T-helper 1 cell treated with Interleukin-12 subunit alpha and Interleukin-12 subunit beta and Interleukin-4 antibody, amounts not matched to agents 30 μg/mL and 1 μg/mL, for 36 hours (primary cell): ENCODE results near the gene ZNF354B.
A peak's percentile ranks its signal among the peaks of the same experiment; 100 is the strongest.
"Not testable (repeated sequence)": the region's sequence is repeated elsewhere in the genome, so short reads cannot be mapped to it uniquely, and the experiment has no call there.

Source experiments
- H3K27ac Mint-ChIP-seq: one replicate; pipeline ENCODE4 v1.8.0; 2021; ENCODE audit warnings: mild to moderate bottlenecking, mixed read lengths
- H3K27me3 Mint-ChIP-seq: one replicate; pipeline ENCODE4 v1.8.0; 2021; ENCODE audit warnings: low read depth, mixed read lengths
- H3K36me3 Mint-ChIP-seq: one replicate; pipeline ENCODE4 v1.8.0; 2021; ENCODE audit warnings: low read depth, mixed read lengths
- H3K4me1 Mint-ChIP-seq: one replicate; pipeline ENCODE4 v1.8.0; 2021; ENCODE audit warnings: low read depth, mixed read lengths
- H3K4me3 Mint-ChIP-seq: one replicate; pipeline ENCODE4 v1.8.0; 2021; ENCODE audit warnings: mild to moderate bottlenecking, moderate library complexity, mixed read lengths
- H3K9me3 Mint-ChIP-seq: one replicate; pipeline ENCODE4 v1.8.0; 2021; ENCODE audit warnings: mixed read lengths

The ZNF354B gene

DNA sequence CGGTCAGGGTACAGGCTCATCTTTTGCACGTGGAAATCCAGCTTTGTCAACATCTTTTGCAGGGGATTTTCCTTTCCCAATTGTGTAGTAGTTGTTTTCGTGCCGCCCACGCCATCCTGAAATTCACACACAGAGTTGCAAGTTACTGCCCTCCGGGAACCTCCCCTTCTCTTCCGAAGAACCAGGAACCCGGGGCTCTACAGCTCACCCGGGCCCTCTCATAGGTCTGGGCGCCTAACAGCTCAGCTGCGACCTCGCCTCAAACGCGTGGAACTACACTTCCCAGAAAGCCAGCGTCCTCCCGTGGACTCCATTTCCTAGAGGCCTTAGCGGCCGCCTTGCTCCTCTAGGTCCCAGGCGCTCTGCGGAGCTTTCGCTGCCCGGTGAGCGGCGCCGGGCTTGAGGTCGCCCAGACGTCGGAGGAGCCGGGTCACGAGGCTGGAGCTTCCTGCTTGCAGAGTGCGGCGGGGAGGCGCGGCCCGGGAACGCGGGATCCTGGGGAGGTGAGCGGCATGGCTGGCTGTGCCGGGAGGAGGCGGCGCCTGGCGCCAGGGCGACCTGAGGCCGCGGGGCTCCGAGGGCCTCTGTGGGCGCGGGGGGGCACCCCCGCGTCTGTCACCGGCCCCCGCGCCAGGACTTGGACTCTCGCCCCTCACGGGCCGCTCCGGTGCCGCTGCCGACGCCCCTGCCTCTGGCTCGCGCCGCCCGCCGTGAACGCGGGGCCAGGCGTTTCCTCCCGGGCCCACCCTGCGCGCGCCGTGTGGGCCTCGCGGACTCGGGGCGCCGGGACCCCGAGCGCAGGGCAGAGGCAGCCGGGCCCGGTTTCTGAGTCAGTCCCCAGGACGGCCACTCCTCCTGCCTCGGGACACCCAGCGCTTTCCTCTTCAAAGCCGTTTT, at the start of gene ZNF354B:
Gene ZNF354B, plus strand, starts transcription at position 329 of the 897 bp plus-strand sequence. CDS start 1,095 bp downstream, outside the sequence.
- H3K4me3 Mint-ChIP-seq: peak within 1 kb of the TSS; percentile 88
- H3K36me3 Mint-ChIP-seq: peaks cover 25% of the 10 kb centered on the region
- H3K9me3 Mint-ChIP-seq: peaks cover 12% of the 10 kb centered on the region

DNA sequence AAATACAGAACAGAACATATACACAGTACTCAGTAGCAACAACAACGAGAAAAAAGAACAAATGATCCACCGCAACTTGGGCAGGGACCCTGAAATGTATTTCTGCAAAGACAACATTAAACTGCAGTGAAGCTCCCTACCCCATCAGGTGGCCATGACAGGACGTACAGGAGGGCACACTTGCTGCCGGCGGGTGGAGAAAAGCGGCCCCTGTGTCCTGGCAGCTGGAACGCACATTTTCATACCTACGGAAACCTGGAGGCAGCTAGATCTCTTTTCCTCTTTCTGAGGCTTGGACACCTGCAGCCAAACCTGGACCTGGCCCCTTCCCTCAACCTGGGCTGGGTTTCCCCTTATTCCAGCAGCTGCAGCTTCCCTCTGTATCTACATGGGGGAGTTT, 42.2 kb upstream of the ZNF354B start:
- Mint-ChIP-seq H3K27ac (no peak overlapping the region), H3K27me3 (no peaks in the 10 kb centered on the region), H3K4me3 (no peak overlapping the region), H3K4me1 (no peaks in the 10 kb centered on the region), H3K9me3 (peaks cover 23% of the 10 kb centered on the region), H3K36me3 (no peaks in the 10 kb centered on the region)

More for the DNA sequence above, at the start of gene ZNF354B:
- Mint-ChIP-seq H3K4me1 (peaks cover 18% of the 10 kb centered on the region), H3K27me3 (no peaks in the 10 kb centered on the region), H3K27ac (peak within 1 kb of the TSS; percentile 51)

DNA sequence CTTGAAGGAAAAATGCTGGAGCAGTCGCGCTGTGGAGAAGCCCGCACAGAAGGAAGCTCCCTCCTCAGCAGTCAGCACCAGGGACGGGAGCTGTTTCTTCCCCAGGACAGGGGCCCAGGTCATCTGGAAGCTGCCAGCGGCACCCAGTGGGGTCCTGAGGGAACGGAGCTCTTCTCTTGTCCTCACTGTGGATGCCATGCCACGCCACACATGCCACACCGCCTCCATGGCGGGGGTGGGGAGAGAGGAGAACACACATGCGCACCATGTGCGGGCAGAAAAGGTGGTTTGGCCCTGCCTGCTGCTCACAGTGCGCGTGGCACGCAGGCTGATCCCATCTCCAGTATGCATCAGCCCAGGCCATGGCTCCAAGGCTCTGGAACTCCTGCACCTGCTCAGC, 41.7 kb upstream of the ZNF354B start:
- Mint-ChIP-seq H3K4me3 (no peak overlapping the region), H3K4me1 (no peaks in the 10 kb centered on the region), H3K27me3 (no peaks in the 10 kb centered on the region), H3K9me3 (peaks cover 19% of the 10 kb centered on the region), H3K36me3 (no peaks in the 10 kb centered on the region), H3K27ac (no peak overlapping the region)

DNA sequence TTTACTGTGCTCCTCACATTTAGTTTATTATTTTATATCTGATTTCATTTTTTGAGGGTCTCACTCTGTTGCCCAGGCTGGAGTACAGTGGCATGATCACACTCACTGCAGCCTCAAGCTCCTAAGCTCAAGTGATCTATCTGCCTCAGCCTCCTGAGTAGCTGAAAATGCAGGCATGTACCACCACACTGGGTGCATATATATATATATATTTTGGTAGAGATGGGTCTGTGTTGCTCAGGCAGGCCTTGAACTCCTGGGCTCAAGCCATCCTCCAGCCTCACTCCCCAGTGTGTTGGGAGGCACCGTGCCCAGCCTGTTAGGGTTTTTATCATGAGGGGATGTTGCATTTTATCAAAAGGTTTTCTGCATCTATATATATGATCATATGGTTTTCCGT, 39.8 kb upstream of the ZNF354B start:
- peaks cover 15% of the 10 kb centered on the region for H3K9me3 Mint-ChIP-seq

DNA sequence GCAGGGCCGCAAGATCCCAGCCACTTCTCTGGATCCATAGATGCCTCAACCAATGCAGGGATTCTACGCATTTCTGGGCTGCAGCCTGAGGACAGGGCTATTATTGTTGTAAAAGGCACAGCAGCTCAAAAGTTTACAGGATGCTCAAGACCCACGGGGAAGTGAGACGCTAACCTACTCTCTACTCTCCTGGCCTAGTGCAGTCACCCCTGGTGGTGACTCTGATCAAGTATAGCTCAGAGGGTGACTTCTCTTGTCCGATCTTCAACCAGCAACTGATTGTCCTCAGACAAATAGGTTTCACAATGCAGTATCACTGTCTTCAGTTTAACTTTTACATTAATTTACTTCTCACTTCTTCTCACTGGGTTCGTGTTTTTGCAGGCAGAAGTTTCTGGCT, 34.3 kb upstream of the ZNF354B start:
- H3K9me3 Mint-ChIP-seq: peaks cover 13% of the 10 kb centered on the region
- no peaks in the 10 kb centered on the region for H3K4me1 Mint-ChIP-seq
- H3K4me3 Mint-ChIP-seq: no peak overlapping the region
- H3K27ac Mint-ChIP-seq: no peak overlapping the region
- no peaks in the 10 kb centered on the region for H3K36me3 Mint-ChIP-seq
- no peaks in the 10 kb centered on the region for H3K27me3 Mint-ChIP-seq

More for the DNA sequence above, 39.8 kb upstream of the ZNF354B start:
- Mint-ChIP-seq H3K36me3 (no peaks in the 10 kb centered on the region), H3K4me1 (no peaks in the 10 kb centered on the region), H3K4me3 (no peak overlapping the region), H3K27me3 (no peaks in the 10 kb centered on the region), H3K27ac (no peak overlapping the region)

DNA sequence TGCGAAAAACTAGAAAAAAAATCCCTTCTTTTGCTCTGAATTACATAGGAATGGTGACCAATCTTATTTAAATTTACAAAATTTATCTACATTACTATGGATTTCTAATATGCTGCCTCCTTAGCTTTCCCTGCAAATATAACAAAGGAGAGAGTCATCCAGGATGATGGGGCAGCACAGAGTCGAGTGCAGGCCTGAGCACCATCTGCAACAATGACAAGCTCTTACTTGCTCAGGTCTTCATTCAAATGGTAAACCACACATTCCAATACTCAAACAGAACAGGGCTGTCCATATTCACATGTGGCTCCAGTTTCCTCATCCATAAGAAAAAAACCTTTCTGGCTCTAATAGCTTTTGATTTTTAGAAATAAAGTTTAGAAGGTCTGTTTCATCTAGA, 33.5 kb upstream of the ZNF354B start:
- Mint-ChIP-seq H3K4me3 (no peak overlapping the region), H3K36me3 (no peaks in the 10 kb centered on the region), H3K27me3 (no peaks in the 10 kb centered on the region), H3K4me1 (no peaks in the 10 kb centered on the region), H3K9me3 (peaks cover 10% of the 10 kb centered on the region), H3K27ac (no peak overlapping the region)

DNA sequence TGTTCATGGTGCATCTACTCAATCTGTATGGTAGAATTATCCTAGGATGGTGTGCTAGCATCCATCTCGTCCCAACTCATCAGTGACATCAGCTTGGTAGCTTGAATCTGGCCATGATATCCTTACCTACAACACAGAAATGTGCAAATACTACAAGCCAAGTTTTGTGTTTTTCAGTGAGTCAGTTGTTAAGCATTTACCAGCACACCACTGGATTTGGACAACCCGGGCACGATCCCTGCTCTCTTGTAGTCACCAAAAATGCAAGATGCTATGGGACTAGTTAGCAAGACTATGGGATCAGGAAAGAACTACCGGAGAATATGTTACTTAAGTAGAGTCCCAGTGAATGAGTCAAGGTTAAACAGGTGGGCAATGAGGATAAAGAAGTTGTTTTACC, 32.1 kb upstream of the ZNF354B start:
- Mint-ChIP-seq H3K27ac (no peak overlapping the region), H3K4me3 (no peak overlapping the region), H3K9me3 (peaks cover 9% of the 10 kb centered on the region), H3K27me3 (no peaks in the 10 kb centered on the region), H3K36me3 (no peaks in the 10 kb centered on the region), H3K4me1 (no peaks in the 10 kb centered on the region)

DNA sequence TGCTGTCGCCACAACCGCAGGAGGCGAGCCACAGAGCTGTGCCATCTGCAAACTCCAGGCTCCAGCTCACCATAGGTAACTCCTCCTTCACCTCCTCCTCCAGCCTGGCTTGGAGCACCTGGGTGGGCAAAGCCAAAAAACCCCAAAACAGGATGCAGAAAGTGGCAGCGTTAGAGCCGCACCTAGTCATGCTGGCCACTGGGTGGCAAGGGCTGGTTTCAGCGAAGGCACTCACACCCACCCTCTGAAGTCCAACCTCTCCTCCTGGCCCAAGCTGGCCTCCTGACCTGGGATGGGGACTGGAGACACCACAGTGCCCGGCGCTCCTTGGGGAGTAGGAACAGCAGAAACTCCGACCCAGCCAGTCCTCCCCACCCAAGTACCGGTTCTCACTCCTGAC, 28.7 kb upstream of the ZNF354B start:
- H3K9me3 Mint-ChIP-seq: peaks cover 9% of the 10 kb centered on the region
- no peak overlapping the region for H3K27ac Mint-ChIP-seq
- H3K36me3 Mint-ChIP-seq: no peaks in the 10 kb centered on the region

DNA sequence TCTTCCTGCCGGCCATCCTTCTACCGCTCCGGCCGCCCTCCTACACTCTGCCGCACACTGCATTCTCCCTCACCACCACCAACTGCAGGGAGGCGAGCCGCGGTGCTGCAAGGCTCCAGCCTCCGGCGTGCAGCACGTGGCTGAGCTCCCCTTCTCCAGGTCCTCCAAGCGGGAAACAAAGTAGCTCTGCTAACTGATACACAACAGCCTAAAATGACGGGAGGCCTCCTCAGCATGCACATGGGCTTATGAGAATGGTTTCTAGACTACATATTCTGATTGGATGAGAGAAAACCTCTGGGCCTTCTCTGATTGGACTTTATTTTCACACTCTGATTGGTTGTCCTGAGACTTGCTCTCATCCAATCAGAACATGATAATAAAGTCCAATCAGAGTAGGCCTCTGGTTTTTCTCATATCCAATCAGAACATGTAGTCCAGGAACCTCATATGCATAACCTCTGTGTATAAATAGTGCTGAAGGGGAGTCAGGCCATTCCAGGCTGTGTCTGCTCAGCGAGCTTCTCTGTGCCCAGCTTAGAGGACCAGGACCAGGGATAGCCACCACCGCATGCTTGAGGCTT, 27.0 kb upstream of the ZNF354B start:
- H3K4me3 Mint-ChIP-seq: no peak overlapping the region
- no peaks in the 10 kb centered on the region for H3K36me3 Mint-ChIP-seq
- peak overlapping the region; percentile 42 for H3K27ac Mint-ChIP-seq
- peaks cover 9% of the 10 kb centered on the region for H3K9me3 Mint-ChIP-seq
- no peaks in the 10 kb centered on the region for H3K4me1 Mint-ChIP-seq
- H3K27me3 Mint-ChIP-seq: no peaks in the 10 kb centered on the region

More for the DNA sequence above, 28.7 kb upstream of the ZNF354B start:
- Mint-ChIP-seq H3K4me1 (no peaks in the 10 kb centered on the region), H3K27me3 (no peaks in the 10 kb centered on the region), H3K4me3 (no peak overlapping the region)

DNA sequence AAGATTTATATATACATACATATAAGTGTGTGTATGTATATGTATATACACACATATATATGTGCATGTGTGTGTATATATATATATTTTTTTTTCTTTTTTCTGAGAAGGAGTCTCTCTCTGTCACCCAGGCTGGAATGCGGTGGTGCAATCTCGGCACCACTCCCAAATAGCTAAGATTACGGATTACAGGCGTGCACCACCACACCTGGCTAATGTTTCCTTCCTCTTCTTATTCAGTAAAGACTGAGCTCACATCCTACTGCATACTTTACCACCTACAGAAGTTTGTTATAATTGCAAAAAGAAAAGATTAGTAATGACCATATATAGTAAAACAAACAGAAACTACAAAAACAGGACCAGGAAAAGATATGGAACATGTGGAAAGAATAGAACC, 23.1 kb upstream of the ZNF354B start:
- Mint-ChIP-seq H3K4me3 (no peak overlapping the region), H3K36me3 (no peaks in the 10 kb centered on the region), H3K9me3 (peaks cover 4% of the 10 kb centered on the region), H3K27me3 (no peaks in the 10 kb centered on the region), H3K4me1 (no peaks in the 10 kb centered on the region), H3K27ac (no peak overlapping the region)

DNA sequence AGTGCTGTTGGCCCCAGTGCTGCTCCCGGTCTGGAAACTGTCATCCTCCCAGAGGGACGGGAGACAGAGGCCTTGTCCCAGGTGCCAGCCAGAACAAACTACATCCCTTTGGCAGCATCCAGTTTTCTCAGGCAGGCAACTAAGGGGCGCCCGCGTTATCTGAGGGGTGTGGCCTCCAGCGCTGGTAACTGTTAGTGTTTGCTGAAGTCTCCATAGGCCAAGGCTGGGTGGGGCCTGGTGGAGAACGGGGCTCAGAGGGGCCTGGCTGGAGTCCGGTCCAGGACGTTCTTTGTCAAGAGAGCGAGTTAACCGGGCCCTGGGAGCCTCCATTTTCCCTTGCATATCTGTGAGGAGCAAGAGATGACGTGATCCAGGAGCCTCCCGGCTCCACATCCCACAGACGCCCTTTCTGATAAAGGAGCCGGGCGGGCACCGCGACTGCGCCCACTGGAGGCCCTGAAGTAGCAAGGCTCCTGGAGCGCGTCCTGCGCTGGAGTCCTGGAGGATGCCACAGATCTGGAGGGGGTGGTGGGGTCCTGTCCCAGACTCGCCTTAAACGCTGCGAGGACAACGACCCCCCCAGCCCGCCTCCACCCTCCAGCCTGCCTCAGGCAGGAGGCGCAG, 20.9 kb upstream of the ZNF354B start:
- H3K27ac Mint-ChIP-seq, H3K27me3 Mint-ChIP-seq, H3K36me3 Mint-ChIP-seq, H3K4me1 Mint-ChIP-seq, H3K9me3 Mint-ChIP-seq, H3K4me3 Mint-ChIP-seq: not testable (repeated sequence)

DNA sequence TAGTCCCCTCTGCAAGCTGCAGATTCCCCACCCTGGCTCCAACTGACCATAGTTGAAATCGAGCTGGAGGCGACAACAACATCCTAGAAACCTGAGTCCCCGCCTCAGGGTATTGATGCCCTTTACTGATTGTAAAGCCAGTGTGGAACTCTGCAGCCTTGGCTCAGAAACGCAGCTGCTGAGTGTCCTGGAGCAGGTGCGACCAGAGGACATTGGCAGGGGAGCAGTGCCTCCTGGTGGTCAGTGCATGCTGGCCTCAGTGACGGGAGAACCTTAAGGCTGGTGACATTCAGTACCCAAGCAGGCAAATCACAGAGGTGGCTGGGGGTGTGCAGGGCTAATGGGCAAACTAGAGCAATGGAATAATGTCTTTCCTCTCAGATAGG, 20.4 kb upstream of the ZNF354B start:
- Mint-ChIP-seq H3K4me1 (no peaks in the 10 kb centered on the region), H3K4me3 (no peak overlapping the region), H3K27me3 (no peaks in the 10 kb centered on the region), H3K36me3 (no peaks in the 10 kb centered on the region), H3K27ac (no peak overlapping the region), H3K9me3 (no peaks in the 10 kb centered on the region)

DNA sequence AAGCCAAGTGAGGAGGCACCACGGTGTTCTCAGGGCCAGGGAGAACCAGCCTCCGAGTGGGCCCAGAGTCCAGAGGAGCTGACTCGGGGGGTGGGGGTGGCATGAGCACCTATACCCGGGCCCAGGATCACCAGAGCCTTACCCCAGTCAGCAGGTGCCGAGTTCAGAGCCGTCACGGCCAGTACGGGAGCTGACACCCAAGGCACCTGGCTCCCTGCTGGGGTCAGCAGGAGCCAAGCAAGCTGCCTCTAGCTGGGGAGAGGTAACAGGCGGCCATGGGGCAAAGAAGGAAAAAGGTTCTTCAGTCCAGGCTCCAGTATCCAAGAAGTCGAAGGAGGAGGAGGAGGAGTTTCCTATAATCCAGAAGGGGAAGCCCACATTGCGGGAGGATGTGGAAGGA, 19.4 kb upstream of the ZNF354B start:
- H3K4me1 Mint-ChIP-seq, H3K27me3 Mint-ChIP-seq, H3K27ac Mint-ChIP-seq, H3K36me3 Mint-ChIP-seq, H3K9me3 Mint-ChIP-seq, H3K4me3 Mint-ChIP-seq: not testable (repeated sequence)

DNA sequence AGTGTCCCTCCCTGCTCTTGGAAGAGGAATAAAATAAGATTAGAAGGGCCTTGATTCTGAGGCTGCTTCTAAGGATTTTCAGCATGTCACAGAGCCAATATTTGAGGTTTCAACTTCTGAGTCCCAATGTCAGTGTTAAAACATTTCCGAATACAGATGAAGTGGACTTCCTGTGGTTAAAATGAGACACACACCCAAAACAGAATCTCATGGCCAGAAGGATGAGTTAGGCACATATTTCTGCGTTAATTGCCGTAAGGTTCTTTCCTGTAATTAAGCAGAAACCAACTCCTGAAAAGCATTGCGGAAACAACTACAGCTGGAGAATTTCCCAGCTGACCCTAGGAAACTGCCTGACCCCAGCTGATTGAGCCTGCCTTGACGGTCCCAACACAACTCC, 10.4 kb upstream of the ZNF354B start:
- Mint-ChIP-seq H3K4me3 (no peak overlapping the region), H3K36me3 (no peaks in the 10 kb centered on the region)

DNA sequence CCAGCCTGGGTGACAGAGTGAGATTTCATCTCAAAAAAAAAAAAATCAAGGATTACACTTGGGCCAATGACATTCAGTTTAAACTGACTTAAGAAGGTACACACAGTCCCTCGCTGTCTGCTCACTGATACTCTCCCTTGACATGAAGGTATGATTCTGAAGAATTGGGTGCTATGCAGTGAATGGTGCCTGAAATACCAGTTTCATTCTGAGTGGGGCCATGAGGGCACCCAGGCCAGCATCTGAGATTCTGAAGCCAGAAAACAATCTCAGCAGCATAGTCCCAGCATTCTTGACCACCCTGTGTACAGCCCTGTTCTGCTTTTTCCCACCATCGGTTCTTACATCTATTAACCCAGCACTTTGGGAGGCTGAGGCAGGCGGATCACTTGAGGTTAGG, 7.8 kb upstream of the ZNF354B start:
- H3K27ac Mint-ChIP-seq: no peak overlapping the region
- H3K27me3 Mint-ChIP-seq: no peaks in the 10 kb centered on the region
- peaks cover 21% of the 10 kb centered on the region for H3K9me3 Mint-ChIP-seq
- no peaks in the 10 kb centered on the region for H3K36me3 Mint-ChIP-seq
- H3K4me3 Mint-ChIP-seq: no peak overlapping the region
- no peaks in the 10 kb centered on the region for H3K4me1 Mint-ChIP-seq

More for the DNA sequence above, 10.4 kb upstream of the ZNF354B start:
- no peaks in the 10 kb centered on the region for H3K27me3 Mint-ChIP-seq
- peaks cover 21% of the 10 kb centered on the region for H3K9me3 Mint-ChIP-seq
- no peaks in the 10 kb centered on the region for H3K4me1 Mint-ChIP-seq
- no peak overlapping the region for H3K27ac Mint-ChIP-seq
